Keratinocyte (primary cell): ENCODE results near the gene TMEM200B. TPM values are rescaled to one million over a fixed set of nuclear protein-coding genes. Genes with fewer than 3 reads are reported as not detected.
"Not testable (repeated sequence)": the region's sequence is repeated elsewhere in the genome, so short reads cannot be mapped to it uniquely, and the experiment has no call there.

Experiments used
- DNase-seq: peaks from one replicate; pipeline ENCODE4 v3.0.0-alpha.2; 2011; ENCODE audit warnings: low read depth, missing footprints, low spot score
- FAIRE-seq: peaks from 2 replicates; lab custom pipeline; 2011; peaks lifted over from hg19 to GRCh38; lab: Jason Lieb, UNC
- H2AFZ ChIP-seq: 2 replicates; pipeline ENCODE4 v1.6.0; 2012; ENCODE audit warnings: low read length, control low read depth, inconsistent platforms; ENCODE audit not compliant: control insufficient read depth
- H3K27ac ChIP-seq: 2 replicates; pipeline ENCODE4 v1.5.1; 2011; ENCODE audit warnings: low read length; ENCODE audit not compliant: control insufficient read depth, insufficient read depth
- H3K27me3 ChIP-seq: 3 replicates; pipeline ENCODE4 v1.6.0; 2011; ENCODE audit warnings: low read length; ENCODE audit not compliant: control insufficient read depth, insufficient read depth; ENCODE audit errors: extremely low read depth
- H3K36me3 ChIP-seq, 2 experiments: 2 replicates in 1 of 2; 3 replicates in 1 of 2; pipeline ENCODE4 v1.5.1; 2011; ENCODE audit warnings: low read length in 2 of 2, mild to moderate bottlenecking in 1 of 2; ENCODE audit not compliant: control insufficient read depth in 2 of 2, insufficient read depth in 2 of 2; ENCODE audit errors: extremely low read depth in 1 of 2
- H3K4me1 ChIP-seq: 3 replicates; pipeline ENCODE4 v1.5.1; 2011; ENCODE audit warnings: low read length; ENCODE audit not compliant: control insufficient read depth, insufficient read depth; ENCODE audit errors: extremely low read depth
- H3K4me2 ChIP-seq: 3 replicates; pipeline ENCODE4 v1.6.0; 2011; ENCODE audit warnings: low read depth, low read length; ENCODE audit not compliant: control insufficient read depth, insufficient read depth; ENCODE audit errors: extremely low read depth
- H3K4me3 ChIP-seq, 3 experiments: fragments of 200-600 bp in 1 of 3; sonication (generic) in 1 of 3; 2 replicates in 2 of 3; 3 replicates in 1 of 3; pipeline ENCODE4 v1.5.1; 2011 to 2016; ENCODE audit warnings: low read length in 3 of 3, mild to moderate bottlenecking in 3 of 3, control low read depth in 2 of 3, inconsistent platforms in 1 of 3, low read depth in 1 of 3, mixed read lengths in 1 of 3, mixed run types in 1 of 3, moderate library complexity in 1 of 3; ENCODE audit not compliant: control insufficient read depth in 2 of 3, insufficient read depth in 2 of 3; ENCODE audit errors: extremely low read depth in 1 of 3
- H3K79me2 ChIP-seq: 2 replicates; pipeline ENCODE4 v1.6.0; 2012; ENCODE audit warnings: low read length; ENCODE audit not compliant: control insufficient read depth, insufficient read depth
- H3K9ac ChIP-seq: 3 replicates; pipeline ENCODE4 v1.6.0; 2011; ENCODE audit warnings: low read length; ENCODE audit not compliant: control insufficient read depth, insufficient read depth; ENCODE audit errors: extremely low read depth
- H3K9me1 ChIP-seq: 3 replicates; pipeline ENCODE4 v1.6.0; 2011; ENCODE audit warnings: low read length; ENCODE audit not compliant: control insufficient read depth, insufficient read depth; ENCODE audit errors: extremely low read depth
- H3K9me3 ChIP-seq: 2 replicates; pipeline ENCODE4 v1.5.1; 2012; ENCODE audit warnings: low read depth, low read length; ENCODE audit not compliant: control insufficient read depth
- H4K20me1 ChIP-seq: 3 replicates; pipeline ENCODE4 v1.6.0; 2011; ENCODE audit warnings: low read length; ENCODE audit not compliant: control insufficient read depth, insufficient read depth; ENCODE audit errors: extremely low read depth
- CTCF ChIP-seq, 3 experiments: IDR thresholded peaks in 1 of 3; conservative IDR thresholded peaks in 1 of 3; optimal IDR thresholded peaks in 1 of 3; 2 replicates in 2 of 3; 3 replicates in 1 of 3; pipeline versions ENCODE3 to v1.5.1; 2011; ENCODE audit warnings: low read length in 3 of 3, mild to moderate bottlenecking in 3 of 3, moderate library complexity in 2 of 3, control low read depth in 1 of 3, inconsistent platforms in 1 of 3; ENCODE audit not compliant: insufficient read depth in 2 of 3; ENCODE audit errors: extremely low read depth in 1 of 3
- EZH2 ChIP-seq: IDR thresholded peaks from one replicate; pipeline ENCODE4 v1.6.1; 2012; ENCODE audit warnings: inconsistent platforms, mild to moderate bottlenecking, low read length, moderate library complexity
- dilution Hi-C: fragments of 300-500 bp; cut with MboI; formaldehyde crosslinking; loops from one replicate; pipeline ENCODE4 v1.7.0; 2020; ENCODE audit warnings: low sequenced_read_pairs; ENCODE audit not compliant: extremely low pct_ligation_motif_present
- polyA plus RNA-seq, 5 experiments: library from polyadenylated mRNA; depleted of rRNA in 3 of 5; stranded (reverse) in 3 of 5; stranded (forward) in 1 of 5; unstranded in 1 of 5; fragments of >200 nt; gene quantifications; 1 replicate in 1 of 5; 2 replicates in 3 of 5; 3 replicates in 1 of 5; pipeline versions ENCODE4 v1.2.1 to v1.2.3, GENCODE V29; 2011 to 2012; ENCODE audit warnings: missing spikeins in 2 of 5, low read depth in 1 of 5, low replicate concordance in 1 of 5

TMEM200B gene
- polyA plus RNA-seq, 1 donor (not counting 4 experiments of a cell fraction or from before 2014, with no cell fraction given) = 0.59 TPM

DNA sequence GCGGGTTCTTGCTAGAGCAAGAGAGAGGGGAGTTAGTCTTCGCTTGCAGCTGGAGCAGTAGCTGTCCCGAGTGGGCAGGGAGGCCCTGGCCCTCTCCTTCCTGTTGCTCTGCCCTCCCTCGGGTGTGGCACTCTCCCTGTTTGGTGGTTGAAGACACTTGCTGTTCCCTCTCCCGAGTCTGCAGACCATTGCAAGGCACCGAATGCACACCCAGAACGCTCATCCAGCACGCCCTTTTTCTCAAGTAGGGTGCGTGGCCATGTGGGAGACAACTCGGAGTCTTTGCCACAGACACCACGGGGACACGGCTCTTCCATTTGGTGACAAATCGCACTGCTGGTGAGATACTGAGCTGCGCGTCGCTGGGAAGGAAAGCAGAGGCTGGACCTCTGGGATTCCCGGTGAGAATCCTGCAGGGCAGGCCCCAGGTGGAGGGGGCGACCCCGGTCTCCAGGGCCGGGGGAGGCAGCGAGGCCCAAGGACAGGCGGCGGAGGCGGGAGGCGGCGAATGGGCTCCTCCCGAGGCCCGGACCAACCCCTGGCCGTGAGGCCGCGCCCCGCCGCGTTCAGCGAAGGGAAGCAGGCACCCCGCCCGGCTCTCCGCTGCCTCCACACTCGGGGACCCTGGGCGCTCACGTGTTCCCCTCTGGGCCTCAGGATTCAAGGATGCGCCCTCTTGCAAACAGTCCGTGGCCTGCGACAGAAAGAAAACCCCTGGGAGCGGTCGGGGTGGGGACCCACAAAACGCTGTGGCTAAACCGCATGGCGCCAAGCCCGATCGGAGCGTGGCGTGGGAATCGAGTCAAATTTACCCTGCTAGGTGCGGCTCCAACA, 10.4 kb upstream of the TMEM200B start:
- dilution Hi-C loops = no loop called here
- no peaks in the 10 kb centered on the region for H4K20me1 ChIP-seq
- peaks cover 8% of the 10 kb centered on the region for H3K27me3 ChIP-seq
- H3K4me1 ChIP-seq = peaks cover 5% of the 10 kb centered on the region
- H3K4me3 ChIP-seq = peak overlapping the region in 1 of 3 experiments; percentile 34
- H3K27ac ChIP-seq = no peak overlapping the region
- DNase-seq (no peak), FAIRE-seq (peak; percentile 49)
- H3K36me3 ChIP-seq = no peaks in the 10 kb centered on the region
- H3K9me1 ChIP-seq = no peaks in the 10 kb centered on the region
- no peaks in the 10 kb centered on the region for H3K9me3 ChIP-seq
- no peak overlapping the region for H3K9ac ChIP-seq
- H2AFZ ChIP-seq = peak overlapping the region; percentile 56
- H3K79me2 ChIP-seq = no peaks in the 10 kb centered on the region
- TF ChIP-seq EZH2 (no peak), CTCF (optimal IDR thresholded peaks at IDR 0.05 in 1 of 3, IDR thresholded peaks at IDR 0.05 in 1 of 3, conservative IDR thresholded peaks at IDR 0.05 in 1 of 3; ENCODE audit: extremely low read depth in 1 of 3, insufficient read depth in 2 of 3, low read length in 3 of 3) (no peak)
- H3K4me2 ChIP-seq = peak overlapping the region; percentile 41

GRCh38 chr1:29131056-29131455, 7.4 kb upstream of the TMEM200B start:
- DNase-seq, dilution Hi-C loops, FAIRE-seq, H2AFZ ChIP-seq, H3K27ac ChIP-seq, H3K27me3 ChIP-seq, H3K9ac ChIP-seq, H3K9me1 ChIP-seq, H3K4me3 ChIP-seq, H3K4me1 ChIP-seq, H4K20me1 ChIP-seq, H3K36me3 ChIP-seq, H3K9me3 ChIP-seq, H3K4me2 ChIP-seq, H3K79me2 ChIP-seq: not testable (repeated sequence)
